CD4-positive, alpha-beta T cell treated with Interleukin-15 for 1 hour (primary cell): Measurements from ENCODE around the gene FTSJ3.

ENCODE experiments used
- DNase-seq: peaks from one replicate; pipeline ENCODE4 v3.0.0-alpha.2; 2020

Gene FTSJ3

GRCh38 chr17:63783522-63783921 is 43.9 kb downstream of the FTSJ3 start:
- no peak for DNase-seq

DNA sequence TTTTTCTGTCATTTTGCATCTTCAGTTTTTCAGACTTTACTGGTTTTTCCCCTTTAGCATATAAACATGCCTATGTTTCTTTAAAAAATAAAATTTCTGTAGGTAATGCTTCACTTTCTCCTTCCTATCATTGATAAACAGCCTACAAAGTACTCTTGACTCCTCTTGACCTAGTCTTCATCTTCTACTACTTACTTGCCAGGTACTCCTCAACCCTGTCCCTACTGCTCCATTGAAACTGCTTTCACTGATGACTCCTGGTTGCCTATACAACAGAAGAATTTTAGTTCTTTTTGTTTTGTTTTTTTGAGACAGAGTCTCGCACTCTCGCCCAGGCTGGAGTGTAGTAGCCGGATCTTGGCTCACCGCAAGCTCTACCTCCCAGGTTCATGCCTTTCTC is 46.5 kb downstream of the FTSJ3 start:
- no peak for DNase-seq

GRCh38 chr17:63780507-63780906 is 47.0 kb downstream of the FTSJ3 start:
- DNase-seq, result no peak

DNA sequence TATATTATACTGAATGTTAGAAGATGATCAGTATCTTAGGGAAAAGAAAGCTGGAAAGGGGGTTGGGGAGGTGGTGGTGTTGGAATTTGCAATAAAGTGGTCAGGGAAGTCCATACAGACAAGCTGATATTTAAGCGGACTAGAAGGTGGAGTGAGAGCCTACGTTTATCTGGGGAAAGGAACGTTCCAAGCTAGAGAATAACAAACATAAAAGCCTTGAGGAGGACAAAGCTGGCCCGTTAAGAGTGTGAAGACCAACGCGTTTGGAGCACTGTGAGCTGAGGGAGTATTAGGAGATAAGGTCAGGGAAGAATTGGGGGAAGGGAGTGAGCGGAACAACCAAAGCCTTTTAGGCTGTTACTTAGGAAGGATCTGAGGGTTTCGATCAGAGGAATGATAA is 52.0 kb downstream of the FTSJ3 start:
- DNase-seq, result no peak

GRCh38 chr17:63774969-63775265 is 52.5 kb downstream of the FTSJ3 start:
- DNase-seq, result no peak

DNA sequence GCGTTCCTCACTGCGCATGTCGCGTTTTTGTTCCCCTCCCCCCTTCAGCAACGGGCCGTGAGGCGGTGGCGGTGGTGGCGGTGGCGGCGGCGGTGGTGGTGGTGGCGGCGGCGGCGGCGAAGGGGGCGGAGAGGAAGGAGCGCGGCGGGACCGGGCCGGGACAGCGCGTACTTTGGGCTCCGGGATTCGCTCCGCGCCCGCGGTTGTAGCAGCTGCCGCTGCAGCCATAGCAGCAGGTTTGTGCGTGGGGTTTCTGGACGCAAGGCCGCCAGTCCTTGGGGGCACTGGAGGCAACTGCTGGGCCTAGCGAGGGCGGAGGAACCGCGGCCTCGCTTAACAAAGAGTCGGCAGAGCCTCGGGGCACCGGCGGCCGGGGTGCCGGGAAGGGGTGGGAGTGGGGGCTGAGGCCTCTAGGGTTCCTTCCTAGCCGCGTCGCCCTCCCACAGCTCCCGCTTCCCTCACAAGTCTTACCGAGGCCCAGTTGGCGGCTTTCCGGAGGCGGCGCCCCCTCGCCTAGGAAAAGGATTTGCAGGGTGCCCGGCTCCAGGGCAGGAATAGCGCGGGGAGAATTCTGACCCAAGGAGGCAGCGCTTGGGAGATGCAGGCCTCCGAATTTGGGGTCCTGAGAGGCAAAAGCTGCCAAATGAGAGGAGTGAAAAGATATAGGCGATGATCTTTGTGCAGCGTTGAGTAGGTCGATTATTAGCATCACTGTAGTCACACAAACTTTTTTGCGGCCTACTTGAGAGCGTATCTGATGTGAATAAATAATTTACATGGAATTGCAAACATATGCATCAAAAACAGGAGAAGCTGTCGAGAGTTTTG is 53.1 kb downstream of the FTSJ3 start, which contains the start of gene DDX42:
TSS of gene DDX42 (plus strand) at position 30 of the 828 bp plus-strand sequence. CDS start 12,880 bp downstream, outside the sequence.
- DNase-seq, result no peak

GRCh38 chr17:63773272-63774140 is 54.0 kb downstream of the FTSJ3 start, which contains the start of gene CCDC47:
CCDC47 (minus strand) TSS chr17:63773597; CDS start chr17:63766175, 7,422 bp downstream.
- peak; percentile 99 for DNase-seq

- no peak for DNase-seq
Observed at GRCh38 chr17:63772801-63773271, 54.6 kb downstream of the FTSJ3 start.
